Thyroid gland (tissue), 4 donors: ENCODE measurements around the gene LPCAT1.

Source experiments
- POLR2A ChIP-seq, 2 donors: fragments of 450-650 bp; IDR thresholded peaks; one replicate each; pipeline ENCODE4 v1.6.1; 2017; ENCODE audit warnings: antibody characterized with exemption in 2 of 2, mild to moderate bottlenecking in 2 of 2, moderate library complexity in 1 of 2
- TF ChIP-seq, protein P1 (sequence below), 6 experiments: fragments of 200-600 bp in 3 of 6; fragments of 450-650 bp in 3 of 6; sonication (generic) in 3 of 6; IDR thresholded peaks; one replicate each; pipeline ENCODE4 v1.5.1; 2016 to 2019; ENCODE audit warnings: antibody characterized with exemption in 6 of 6, mild to moderate bottlenecking in 2 of 6, inconsistent platforms in 1 of 6, moderate library complexity in 1 of 6

DNA sequence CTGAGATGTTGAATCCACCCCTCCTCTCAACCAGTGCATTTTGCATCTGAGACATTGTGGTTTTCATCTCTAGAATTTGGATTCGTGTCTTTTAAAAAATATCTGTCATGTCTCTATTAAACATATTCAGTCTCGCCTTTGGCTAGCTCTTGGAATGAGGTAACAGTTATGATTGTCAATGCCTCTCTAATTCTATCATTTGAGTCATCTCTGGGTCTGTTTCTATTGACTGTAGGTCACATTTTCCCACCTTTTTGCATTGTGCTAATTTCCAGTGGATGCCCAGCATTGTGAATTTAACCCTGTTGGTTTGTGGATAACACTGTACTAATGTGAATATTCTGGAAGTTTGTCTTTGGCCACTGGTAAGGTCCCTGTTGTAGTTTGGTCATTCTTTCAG is 70.1 kb downstream of the LPCAT1 start:
- TF ChIP-seq, protein P1, sequence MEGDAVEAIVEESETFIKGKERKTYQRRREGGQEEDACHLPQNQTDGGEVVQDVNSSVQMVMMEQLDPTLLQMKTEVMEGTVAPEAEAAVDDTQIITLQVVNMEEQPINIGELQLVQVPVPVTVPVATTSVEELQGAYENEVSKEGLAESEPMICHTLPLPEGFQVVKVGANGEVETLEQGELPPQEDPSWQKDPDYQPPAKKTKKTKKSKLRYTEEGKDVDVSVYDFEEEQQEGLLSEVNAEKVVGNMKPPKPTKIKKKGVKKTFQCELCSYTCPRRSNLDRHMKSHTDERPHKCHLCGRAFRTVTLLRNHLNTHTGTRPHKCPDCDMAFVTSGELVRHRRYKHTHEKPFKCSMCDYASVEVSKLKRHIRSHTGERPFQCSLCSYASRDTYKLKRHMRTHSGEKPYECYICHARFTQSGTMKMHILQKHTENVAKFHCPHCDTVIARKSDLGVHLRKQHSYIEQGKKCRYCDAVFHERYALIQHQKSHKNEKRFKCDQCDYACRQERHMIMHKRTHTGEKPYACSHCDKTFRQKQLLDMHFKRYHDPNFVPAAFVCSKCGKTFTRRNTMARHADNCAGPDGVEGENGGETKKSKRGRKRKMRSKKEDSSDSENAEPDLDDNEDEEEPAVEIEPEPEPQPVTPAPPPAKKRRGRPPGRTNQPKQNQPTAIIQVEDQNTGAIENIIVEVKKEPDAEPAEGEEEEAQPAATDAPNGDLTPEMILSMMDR (IDR thresholded peaks at IDR 0.05): no peak
- TF ChIP-seq POLR2A (IDR thresholded peaks at IDR 0.05): no peak
